ENCODE results near the gene PTGS1.

Gene PTGS1

DNA sequence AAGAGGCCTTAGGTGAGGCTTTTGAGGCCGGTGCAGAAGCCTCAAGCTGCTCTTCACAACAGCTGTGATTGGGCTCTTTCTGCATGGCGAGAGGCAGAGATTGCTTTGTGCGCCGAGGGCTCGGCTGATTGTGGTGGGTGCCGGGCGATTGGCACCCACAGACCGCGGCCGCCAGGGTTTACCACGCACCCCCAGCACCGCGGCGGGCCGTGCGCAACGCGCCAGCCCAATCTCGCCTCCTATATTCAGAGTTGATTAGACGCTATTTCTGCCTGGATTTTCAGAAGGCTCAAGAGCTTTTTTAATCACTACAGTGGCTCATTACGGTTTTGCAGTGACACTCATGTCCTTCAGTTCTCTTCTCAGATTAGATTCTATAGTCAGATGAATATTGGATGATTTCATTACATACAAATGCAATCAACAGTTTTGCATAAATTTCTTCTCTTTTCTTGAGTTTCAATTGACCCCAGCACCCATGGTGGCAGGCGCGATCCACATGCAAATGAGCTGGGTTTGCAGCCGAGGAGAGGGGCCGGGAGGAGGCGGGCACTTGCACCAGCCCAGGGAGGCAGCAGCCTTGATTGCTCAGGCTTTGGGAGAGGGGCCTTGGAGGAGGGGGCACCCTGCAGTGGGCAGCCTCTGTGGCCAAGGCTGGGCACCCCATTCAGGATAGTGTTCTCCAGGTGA lies 33.8 kb upstream of the PTGS1 start:
- TF ChIP-seq, protein P1, sequence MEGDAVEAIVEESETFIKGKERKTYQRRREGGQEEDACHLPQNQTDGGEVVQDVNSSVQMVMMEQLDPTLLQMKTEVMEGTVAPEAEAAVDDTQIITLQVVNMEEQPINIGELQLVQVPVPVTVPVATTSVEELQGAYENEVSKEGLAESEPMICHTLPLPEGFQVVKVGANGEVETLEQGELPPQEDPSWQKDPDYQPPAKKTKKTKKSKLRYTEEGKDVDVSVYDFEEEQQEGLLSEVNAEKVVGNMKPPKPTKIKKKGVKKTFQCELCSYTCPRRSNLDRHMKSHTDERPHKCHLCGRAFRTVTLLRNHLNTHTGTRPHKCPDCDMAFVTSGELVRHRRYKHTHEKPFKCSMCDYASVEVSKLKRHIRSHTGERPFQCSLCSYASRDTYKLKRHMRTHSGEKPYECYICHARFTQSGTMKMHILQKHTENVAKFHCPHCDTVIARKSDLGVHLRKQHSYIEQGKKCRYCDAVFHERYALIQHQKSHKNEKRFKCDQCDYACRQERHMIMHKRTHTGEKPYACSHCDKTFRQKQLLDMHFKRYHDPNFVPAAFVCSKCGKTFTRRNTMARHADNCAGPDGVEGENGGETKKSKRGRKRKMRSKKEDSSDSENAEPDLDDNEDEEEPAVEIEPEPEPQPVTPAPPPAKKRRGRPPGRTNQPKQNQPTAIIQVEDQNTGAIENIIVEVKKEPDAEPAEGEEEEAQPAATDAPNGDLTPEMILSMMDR (IDR thresholded peaks at IDR 0.05; ENCODE audit: insufficient read depth, low read length, missing control alignments): no peak
- POLR2A ChIA-PET: no interaction called here
- CTCF ChIA-PET: interaction anchor here (1.4 to 20.5 kb wide), 2 partner anchors 8 to 215 kb away, joined by 4 to 831 read pairs; no protein-coding TSS in a partner anchor
- H3K4me3 ChIP-seq (ENCODE audit: low read depth, low read length): no peak overlapping the region
- no peak for DNase-seq (ENCODE audit: low read depth, low spot score)

GRCh38 chr9:122337556-122337929 lies 33.3 kb upstream of the PTGS1 start:
- H3K4me3 ChIP-seq (ENCODE audit: low read depth, low read length): no peak overlapping the region
- DNase-seq (ENCODE audit: low read depth, low spot score): no peak
- TF ChIP-seq, protein P1 (IDR thresholded peaks at IDR 0.05; ENCODE audit: insufficient read depth, low read length, missing control alignments): no peak
- ChIA-PET POLR2A (no interaction called here), CTCF (interaction anchor here (0.7 to 20.5 kb wide), 3 partner anchors 8 to 215 kb away, joined by 3 to 831 read pairs (median 3); no protein-coding TSS in a partner anchor)

DNA sequence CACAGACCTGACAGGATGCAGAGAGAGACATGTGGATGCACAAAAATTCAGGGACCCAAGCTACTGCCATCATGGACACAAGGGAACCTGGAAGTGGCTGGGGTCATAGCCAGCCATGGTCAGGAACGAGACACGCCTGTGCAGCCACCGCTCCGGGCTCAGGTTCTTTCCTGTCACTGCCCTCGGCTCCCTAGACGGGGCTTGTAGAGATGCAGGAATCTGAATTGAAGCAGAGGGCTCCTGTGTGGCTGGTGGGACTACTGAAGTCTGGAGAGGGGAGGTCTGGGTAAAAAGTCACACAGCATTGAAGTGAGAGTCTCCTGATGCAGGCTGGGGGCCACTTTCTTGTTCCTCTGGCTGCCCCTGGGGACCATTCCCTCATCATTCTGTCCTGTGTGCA lies 32.3 kb upstream of the PTGS1 start:
- CTCF ChIA-PET: interaction anchor here (1.0 to 20.5 kb wide), 6 partner anchors 8 to 240 kb away, joined by 3 to 831 read pairs (median 8); no protein-coding TSS in a partner anchor

DNA sequence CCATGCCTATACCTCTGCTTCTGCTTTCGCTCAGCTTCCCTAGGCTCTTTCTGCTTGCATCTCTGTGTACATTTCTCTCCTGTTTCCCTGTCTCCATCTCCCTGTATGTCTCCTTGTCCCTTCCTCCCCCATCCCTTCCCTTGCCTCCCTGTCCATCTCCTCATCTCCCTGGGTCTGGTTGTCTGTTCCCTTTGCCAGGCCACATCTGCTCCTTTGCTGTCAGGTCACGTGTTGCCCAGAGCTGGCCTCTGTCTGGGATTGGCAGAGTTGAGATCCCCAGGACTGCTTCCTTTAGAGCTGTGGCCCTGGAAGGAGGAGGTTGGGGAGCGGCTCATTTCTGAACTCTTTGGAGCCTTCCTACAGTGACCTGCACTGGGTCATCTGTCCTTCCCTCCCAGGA lies 31.8 kb upstream of the PTGS1 start:
- H3K4me3 ChIP-seq (ENCODE audit: low read depth, low read length): no peak overlapping the region
- no peak for DNase-seq (ENCODE audit: low read depth, low spot score)
- TF ChIP-seq, protein P1 (IDR thresholded peaks at IDR 0.05; ENCODE audit: insufficient read depth, low read length, missing control alignments): no peak
- ChIA-PET POLR2A (no interaction called here), CTCF (interaction anchor here (1.0 to 20.5 kb wide), 5 partner anchors 9 to 240 kb away, joined by 3 to 831 read pairs (median 10); no protein-coding TSS in a partner anchor)

More for the DNA sequence above, 32.3 kb upstream of the PTGS1 start:
- TF ChIP-seq, protein P1 (IDR thresholded peaks at IDR 0.05; ENCODE audit: insufficient read depth, low read length, missing control alignments): no peak
- no peak overlapping the region for H3K4me3 ChIP-seq (ENCODE audit: low read depth, low read length)
- no peak for DNase-seq (ENCODE audit: low read depth, low spot score)
- POLR2A ChIA-PET: no interaction called here

GRCh38 chr9:122339579-122339978 lies 31.2 kb upstream of the PTGS1 start:
- DNase-seq (ENCODE audit: low read depth, low spot score): no peak
- H3K4me3 ChIP-seq (ENCODE audit: low read depth, low read length): no peak overlapping the region
- CTCF ChIA-PET: interaction anchor here (1.3 to 20.5 kb wide), 5 partner anchors 8 to 241 kb away, joined by 3 to 831 read pairs (median 10); no protein-coding TSS in a partner anchor
- POLR2A ChIA-PET: no interaction called here
- TF ChIP-seq, protein P1 (IDR thresholded peaks at IDR 0.05; ENCODE audit: insufficient read depth, low read length, missing control alignments): no peak

DNA sequence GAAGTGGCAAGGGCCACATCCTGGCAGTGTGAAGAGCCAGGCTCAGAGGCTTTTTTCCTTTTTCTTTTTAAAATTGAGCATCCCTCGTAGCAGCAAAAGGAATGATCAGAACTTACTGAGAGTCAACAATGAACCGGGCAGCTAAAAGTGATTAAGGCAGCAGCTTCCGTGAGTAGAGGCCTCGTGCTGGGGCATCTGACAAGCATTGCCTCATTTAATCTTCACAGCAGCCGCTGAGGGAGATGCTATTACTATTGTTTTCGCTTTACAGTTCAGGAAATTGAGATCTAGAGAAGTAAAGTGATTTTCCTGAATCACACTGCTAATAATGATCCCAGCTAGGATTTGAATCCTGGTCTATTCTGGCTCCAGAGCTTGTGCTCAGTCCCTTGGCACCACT lies 30.7 kb upstream of the PTGS1 start:
- TF ChIP-seq, protein P1 (IDR thresholded peaks at IDR 0.05; ENCODE audit: insufficient read depth, low read length, missing control alignments): no peak
- DNase-seq (ENCODE audit: low read depth, low spot score): no peak
- no peak overlapping the region for H3K4me3 ChIP-seq (ENCODE audit: low read depth, low read length)
- ChIA-PET CTCF (interaction anchor here (1.3 to 20.5 kb wide), 4 partner anchors 10 to 241 kb away, joined by 3 to 831 read pairs (median 17); no protein-coding TSS in a partner anchor), POLR2A (no interaction called here)
